Lung (tissue), 12 donors: ENCODE results near the gene CRIP2. TPM values are rescaled to one million over a fixed set of nuclear protein-coding genes. Genes with fewer than 3 reads are reported as not detected.

Experiments
- ATAC-seq: fragments of 200-7000 bp; cut with Tn5 transposase; one replicate; pipeline ENCODE4 v1.9.1; 2020; ENCODE audit warnings: moderate number of reproducible peaks; ENCODE audit not compliant: insufficient read depth, low FRiP score
- DNase-seq, 3 donors: peaks; one replicate each; pipeline ENCODE4 v3.0.0-alpha.2; 2013 to 2017
- H3K27ac ChIP-seq, 2 donors: one replicate each; pipeline ENCODE4 v1.5.1; 2013; ENCODE audit warnings: mild to moderate bottlenecking in 2 of 2, moderate library complexity in 2 of 2, control low read depth in 1 of 2, inconsistent platforms in 1 of 2, low read depth in 1 of 2, low read length in 1 of 2
- H3K27me3 ChIP-seq, 3 donors: one replicate each; pipeline ENCODE4 v1.5.1; 2013; ENCODE audit warnings: low read length in 2 of 3; ENCODE audit not compliant: control insufficient read depth in 3 of 3, insufficient read depth in 3 of 3
- H3K36me3 ChIP-seq, 4 donors: one replicate each; pipeline ENCODE4 v1.5.1; 2013; ENCODE audit warnings: low read length in 4 of 4, mild to moderate bottlenecking in 1 of 4, moderate library complexity in 1 of 4; ENCODE audit not compliant: control insufficient read depth in 4 of 4, insufficient read depth in 4 of 4
- H3K4me1 ChIP-seq, 5 donors: one replicate each; pipeline ENCODE4 v1.5.1; 2013; ENCODE audit warnings: low read length in 5 of 5, mild to moderate bottlenecking in 2 of 5, moderate library complexity in 1 of 5; ENCODE audit not compliant: control insufficient read depth in 5 of 5, insufficient read depth in 5 of 5
- H3K4me3 ChIP-seq: one replicate; pipeline ENCODE4 v1.5.1; 2013; ENCODE audit warnings: mild to moderate bottlenecking, control low read depth, moderate library complexity
- H3K9ac ChIP-seq, 2 donors: one replicate each; pipeline ENCODE4 v1.5.1; 2013; ENCODE audit warnings: low read length in 2 of 2, control low read depth in 1 of 2; ENCODE audit not compliant: insufficient read depth in 1 of 2
- H3K9me3 ChIP-seq, 4 donors: one replicate each; pipeline ENCODE4 v1.5.1; 2013; ENCODE audit warnings: low read length in 3 of 4, mild to moderate bottlenecking in 1 of 4, moderate library complexity in 1 of 4; ENCODE audit not compliant: control insufficient read depth in 4 of 4, insufficient read depth in 3 of 4
- WGBS, 2 donors: extraction: QIAGEN DNeasy Blood & Tissue Kit; methylation state at CpG; one replicate each; pipeline ENCODE4 v1.1.7; 2013; 5-methylcytosine and 5-hydroxymethylcytosine counted together
- polyA plus RNA-seq, 2 donors: library from polyadenylated mRNA; stranded (reverse); fragments of 200-250 nt; gene quantifications; one replicate each; pipeline ENCODE4 v1.2.1, GENCODE V29; 2013
- total RNA-seq, 2 donors: library from RNA; depleted of rRNA in 1 of 2; stranded (reverse); fragments of >200 nt in 1 of 2; gene quantifications; one replicate each; pipeline ENCODE4 v1.2.1, GENCODE V29; 2014 to 2021
- TF ChIP-seq, protein P1 (sequence below): IDR thresholded peaks from 2 replicates; pipeline ENCODE4 v1.5.1; 2012; ENCODE audit warnings: mild to moderate bottlenecking; ENCODE audit errors: control extremely low read depth, extremely low read depth
- donor health status: control.
- donor health status: control.
- donor health status: Bipolar disorder and iron deficiency.
- donor health status: healthy.
- donor health status: DM: yes; HTN: yes; CAD: no.

Gene CRIP2
- total and polyA plus RNA-seq, 4 donors: 135 to 267 (median 205) TPM

DNA sequence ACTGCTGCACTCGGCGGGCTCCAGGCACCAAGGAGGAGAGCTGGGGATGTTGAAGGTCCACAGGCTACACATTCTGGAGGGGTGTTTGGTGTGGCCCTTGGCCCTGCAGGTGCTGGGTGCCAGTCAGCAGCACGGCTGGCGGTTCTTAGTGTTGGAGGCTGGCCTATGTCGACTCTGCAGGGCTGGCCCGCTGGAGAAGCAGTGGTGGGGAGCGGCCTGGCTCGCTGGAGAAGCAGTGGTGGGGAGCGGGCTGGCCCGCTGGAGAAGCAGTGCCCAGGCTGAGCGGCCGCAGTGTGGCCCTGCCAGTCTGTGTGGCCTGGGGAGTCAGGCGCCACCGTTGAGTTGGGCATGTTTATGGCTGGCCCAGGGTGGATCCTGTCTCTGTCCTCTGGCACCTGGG, 27.6 kb upstream of the CRIP2 start:
- Histone ChIP-seq H3K27ac (no peak overlapping the region), H3K9ac (no peak overlapping the region), H3K4me1 (peaks cover 0 to 4% (median 0%) of the 10 kb centered on the region in 5 donors), H3K36me3 (peaks cover 3 to 25% (median 13%) of the 10 kb centered on the region in 4 donors), H3K9me3 (no peaks in the 10 kb centered on the region), H3K27me3 (no peaks in the 10 kb centered on the region), H3K4me3 (no peak overlapping the region)
- DNase-seq: no peak
- no peak for ATAC-seq
- TF ChIP-seq, protein P1, sequence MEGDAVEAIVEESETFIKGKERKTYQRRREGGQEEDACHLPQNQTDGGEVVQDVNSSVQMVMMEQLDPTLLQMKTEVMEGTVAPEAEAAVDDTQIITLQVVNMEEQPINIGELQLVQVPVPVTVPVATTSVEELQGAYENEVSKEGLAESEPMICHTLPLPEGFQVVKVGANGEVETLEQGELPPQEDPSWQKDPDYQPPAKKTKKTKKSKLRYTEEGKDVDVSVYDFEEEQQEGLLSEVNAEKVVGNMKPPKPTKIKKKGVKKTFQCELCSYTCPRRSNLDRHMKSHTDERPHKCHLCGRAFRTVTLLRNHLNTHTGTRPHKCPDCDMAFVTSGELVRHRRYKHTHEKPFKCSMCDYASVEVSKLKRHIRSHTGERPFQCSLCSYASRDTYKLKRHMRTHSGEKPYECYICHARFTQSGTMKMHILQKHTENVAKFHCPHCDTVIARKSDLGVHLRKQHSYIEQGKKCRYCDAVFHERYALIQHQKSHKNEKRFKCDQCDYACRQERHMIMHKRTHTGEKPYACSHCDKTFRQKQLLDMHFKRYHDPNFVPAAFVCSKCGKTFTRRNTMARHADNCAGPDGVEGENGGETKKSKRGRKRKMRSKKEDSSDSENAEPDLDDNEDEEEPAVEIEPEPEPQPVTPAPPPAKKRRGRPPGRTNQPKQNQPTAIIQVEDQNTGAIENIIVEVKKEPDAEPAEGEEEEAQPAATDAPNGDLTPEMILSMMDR: no peak
- 85% methylated on average over 14 of the region's 14 CpGs for WGBS, 2 donors

DNA sequence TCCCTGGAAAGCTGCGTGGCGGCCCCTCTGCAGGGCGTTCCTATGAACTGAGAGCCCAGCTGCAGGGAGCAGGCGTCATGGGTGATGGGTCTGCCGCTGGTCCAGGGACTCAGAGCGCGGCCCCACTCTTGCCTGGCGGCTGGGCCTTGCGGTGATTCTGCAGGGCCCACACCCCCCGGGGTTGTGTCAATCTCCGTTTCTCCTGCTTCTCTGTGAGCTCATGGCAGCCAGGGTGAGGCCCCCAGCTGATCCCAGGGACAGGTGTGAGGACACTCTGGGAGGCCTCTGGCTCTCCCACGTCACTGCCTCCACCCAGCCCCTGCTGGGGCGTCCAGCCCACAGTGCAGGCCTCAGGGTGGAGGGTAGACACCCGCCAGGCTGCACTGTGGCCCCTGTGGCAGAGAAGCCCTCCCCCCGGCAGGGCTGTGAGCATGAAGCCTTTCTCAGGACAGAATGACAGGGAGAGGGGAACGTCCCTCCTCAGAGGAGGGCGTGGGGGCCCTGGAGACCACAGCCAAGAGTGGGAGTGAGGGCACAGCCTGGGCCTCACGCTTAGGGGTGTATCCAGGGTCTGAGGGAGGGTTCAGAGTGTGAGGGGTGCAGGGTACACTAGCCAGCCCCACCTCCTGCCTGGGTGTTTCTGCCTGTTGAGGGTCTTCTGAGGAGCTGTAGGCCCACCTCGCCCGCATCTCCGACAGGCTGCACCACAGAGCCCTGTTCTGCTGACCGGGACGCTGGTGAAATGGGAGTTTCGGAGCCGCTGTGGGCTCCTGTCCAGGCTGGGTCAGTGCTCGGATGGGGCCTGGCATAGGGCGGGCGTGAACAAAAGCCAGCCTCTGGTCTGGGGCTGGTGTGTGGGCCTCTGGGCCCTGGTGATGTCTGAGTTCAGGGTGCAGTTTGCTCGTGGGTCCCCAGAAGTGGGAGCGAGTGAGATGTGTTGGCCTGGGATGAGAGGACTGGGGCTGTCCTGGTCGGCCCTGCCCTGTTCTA, 26.7 kb upstream of the CRIP2 start:
- Histone ChIP-seq H3K36me3 (peaks cover 3 to 19% (median 12%) of the 10 kb centered on the region in 4 donors), H3K27me3 (no peaks in the 10 kb centered on the region), H3K4me3 (no peak overlapping the region), H3K9me3 (no peaks in the 10 kb centered on the region), H3K27ac (no peak overlapping the region), H3K9ac (no peak overlapping the region), H3K4me1 (peaks cover 0 to 4% (median 0%) of the 10 kb centered on the region in 5 donors)
- TF ChIP-seq, protein P1: no peak
- ATAC-seq (no peak), DNase-seq (no peak)
- 92 to 93% methylated on average over 31 of the region's 31 CpGs for WGBS, 2 donors

DNA sequence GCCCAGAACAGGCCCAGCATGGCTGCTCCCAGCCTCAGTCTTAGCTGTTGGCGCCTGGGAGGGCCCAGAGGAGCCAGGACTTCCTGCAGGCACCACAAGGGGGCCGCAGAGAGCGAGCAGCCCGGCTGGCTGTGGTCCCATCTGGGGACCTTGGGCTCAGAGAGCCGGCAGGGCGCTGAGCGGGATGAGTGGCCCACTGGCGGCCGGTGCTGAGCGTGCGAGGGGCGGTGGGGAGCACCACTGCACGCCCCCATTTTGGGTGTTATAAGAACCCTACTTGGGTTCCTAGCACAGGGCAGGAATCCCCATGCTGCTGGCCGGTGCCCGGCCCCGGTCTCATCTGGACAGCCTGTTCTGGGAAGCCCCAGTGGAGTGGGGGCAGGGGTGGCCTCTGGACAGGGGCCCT, 25.9 kb upstream of the CRIP2 start:
- H3K4me3 ChIP-seq: no peak overlapping the region

More for the DNA sequence above, 25.9 kb upstream of the CRIP2 start:
- Histone ChIP-seq H3K27me3 (no peaks in the 10 kb centered on the region), H3K27ac (no peak overlapping the region), H3K9me3 (no peaks in the 10 kb centered on the region), H3K9ac (no peak overlapping the region), H3K4me1 (peaks cover 0 to 4% (median 0%) of the 10 kb centered on the region in 5 donors), H3K36me3 (peaks cover 2 to 20% (median 10%) of the 10 kb centered on the region in 4 donors)
- ATAC-seq (peak; percentile 78), DNase-seq (peak; percentile 77 to 83 (median 81))
- 38 to 59% methylated on average over 16 of the region's 16 CpGs for WGBS, 2 donors
- TF ChIP-seq, protein P1: peak; percentile 76
